H9 (cell line): ENCODE measurements around the gene IFT172. TPM values are rescaled to one million over a fixed set of nuclear protein-coding genes. Genes with fewer than 3 reads are reported as not detected.
A peak's percentile ranks its signal among the peaks of the same experiment; 100 is the strongest.

Source experiments
- DNase-seq: peaks from one replicate; pipeline ENCODE4 v3.0.0-alpha.2; 2017
- H2AFZ ChIP-seq: one replicate; pipeline ENCODE4 v1.6.1; 2013; ENCODE audit warnings: mild to moderate bottlenecking, low read length, control low read depth, moderate library complexity
- H2AK5ac ChIP-seq: 2 replicates; pipeline ENCODE4 v1.6.1; 2013; ENCODE audit warnings: low read length, control low read depth, mixed read lengths; ENCODE audit not compliant: insufficient read length
- H2BK120ac ChIP-seq: one replicate; pipeline ENCODE4 v1.6.1; 2013; ENCODE audit warnings: low read depth, mild to moderate bottlenecking, low read length, control low read depth, inconsistent platforms; ENCODE audit not compliant: poor library complexity, severe bottlenecking
- H2BK12ac ChIP-seq: 2 replicates; pipeline ENCODE4 v1.6.1; 2013; ENCODE audit warnings: low read length, control low read depth, mixed read lengths, low read depth; ENCODE audit not compliant: insufficient read length
- H2BK15ac ChIP-seq: 2 replicates; pipeline ENCODE4 v1.6.1; 2013; ENCODE audit warnings: low read depth, low read length, control low read depth
- H2BK20ac ChIP-seq: one replicate; pipeline ENCODE4 v1.6.1; 2013; ENCODE audit warnings: low read depth, mild to moderate bottlenecking, low read length, control low read depth, inconsistent platforms; ENCODE audit not compliant: poor library complexity, severe bottlenecking
- H2BK5ac ChIP-seq: 2 replicates; pipeline ENCODE4 v1.6.1; 2013; ENCODE audit warnings: low read length, control low read depth, mixed read lengths; ENCODE audit not compliant: insufficient read length
- H3K14ac ChIP-seq: 2 replicates; pipeline ENCODE4 v1.6.1; 2013; ENCODE audit warnings: low read length, control low read depth; ENCODE audit not compliant: insufficient read depth
- H3K18ac ChIP-seq: 2 replicates; pipeline ENCODE4 v1.6.1; 2013; ENCODE audit warnings: low read depth, mild to moderate bottlenecking, mixed read lengths, low read length, control low read depth; ENCODE audit not compliant: insufficient read length
- H3K23ac ChIP-seq: 2 replicates; pipeline ENCODE4 v1.6.1; 2013; ENCODE audit warnings: low read length, control low read depth, mixed read lengths, low read depth; ENCODE audit not compliant: insufficient read length
- H3K23me2 ChIP-seq: 2 replicates; pipeline ENCODE4 v1.6.1; 2013; ENCODE audit warnings: low read depth, mild to moderate bottlenecking, mixed read lengths, low read length, control low read depth; ENCODE audit not compliant: insufficient read length, poor library complexity, severe bottlenecking
- H3K27ac ChIP-seq: 2 replicates; pipeline ENCODE4 v1.5.1; 2013; ENCODE audit warnings: low read length, control low read depth, mixed read lengths, low read depth; ENCODE audit not compliant: insufficient read length
- H3K27me3 ChIP-seq: 2 replicates; pipeline ENCODE4 v1.6.1; 2013; ENCODE audit warnings: low read length, control low read depth, inconsistent platforms; ENCODE audit not compliant: insufficient read depth
- H3K4ac ChIP-seq: 2 replicates; pipeline ENCODE4 v1.6.1; 2013; ENCODE audit warnings: low read depth, mild to moderate bottlenecking, control low read depth, inconsistent platforms, low read length, moderate library complexity
- H3K4me1 ChIP-seq: 2 replicates; pipeline ENCODE4 v1.6.1; 2013; ENCODE audit warnings: low read length, control low read depth, inconsistent platforms; ENCODE audit not compliant: insufficient read depth
- H3K4me2 ChIP-seq: 2 replicates; pipeline ENCODE4 v1.6.1; 2013; ENCODE audit warnings: low read length, control low read depth, mixed read lengths; ENCODE audit not compliant: insufficient read length, insufficient read depth
- H3K56ac ChIP-seq: 2 replicates; pipeline ENCODE4 v1.6.1; 2013; ENCODE audit warnings: low read depth, mild to moderate bottlenecking, mixed read lengths, low read length, control low read depth; ENCODE audit not compliant: insufficient read length
- H3K79me1 ChIP-seq: 2 replicates; pipeline ENCODE4 v1.6.1; 2013; ENCODE audit warnings: low read depth, mild to moderate bottlenecking, moderate library complexity, low read length, control low read depth, inconsistent platforms; ENCODE audit not compliant: insufficient read depth, poor library complexity, severe bottlenecking
- H3K79me2 ChIP-seq: 2 replicates; pipeline ENCODE4 v1.6.1; 2013; ENCODE audit warnings: low read length, control low read depth, inconsistent platforms; ENCODE audit not compliant: insufficient read depth
- H3K9ac ChIP-seq: 2 replicates; pipeline ENCODE4 v1.6.1; 2013; ENCODE audit warnings: low read length, control low read depth, mixed read lengths; ENCODE audit not compliant: insufficient read length; ENCODE audit errors: extremely low read depth
- H3K9me3 ChIP-seq: one replicate; pipeline ENCODE4 v1.6.1; 2013; ENCODE audit warnings: low read depth, low read length, inconsistent platforms; ENCODE audit not compliant: control insufficient read depth
- H3T11ph ChIP-seq: one replicate; pipeline ENCODE4 v1.6.1; 2013; ENCODE audit warnings: mild to moderate bottlenecking, low read length, control low read depth, inconsistent platforms
- H4K20me1 ChIP-seq: one replicate; pipeline ENCODE4 v1.6.1; 2013; ENCODE audit not compliant: control insufficient read depth, insufficient read length, insufficient read depth
- H4K5ac ChIP-seq: 2 replicates; pipeline ENCODE4 v1.6.1; 2013; ENCODE audit warnings: low read depth, mild to moderate bottlenecking, mixed read lengths, low read length, control low read depth; ENCODE audit not compliant: insufficient read length
- H4K8ac ChIP-seq: replicated peaks from 2 replicates; pipeline ENCODE4 v1.6.1; 2013; ENCODE audit warnings: low read length, control low read depth, mixed read lengths, low read depth; ENCODE audit not compliant: insufficient read length
- H4K91ac ChIP-seq: 2 replicates; pipeline ENCODE4 v1.6.1; 2013; ENCODE audit warnings: low read depth, mild to moderate bottlenecking, moderate library complexity, mixed read lengths, low read length, control low read depth; ENCODE audit not compliant: insufficient read length
- H3K27ac Mint-ChIP-seq, 3 experiments: 2 replicates in 2 of 3; 3 replicates in 1 of 3; pipeline ENCODE4 v1.8.0; 2020 to 2021; ENCODE audit warnings: mixed read lengths in 3 of 3, mild to moderate bottlenecking in 1 of 3, moderate library complexity in 1 of 3
- H3K27me3 Mint-ChIP-seq: 2 replicates; pipeline ENCODE4 v1.8.0; 2021; ENCODE audit warnings: low read depth, mild to moderate bottlenecking, moderate library complexity, mixed read lengths
- H3K36me3 Mint-ChIP-seq, 3 experiments: 2 replicates in 2 of 3; 3 replicates in 1 of 3; pipeline ENCODE4 v1.8.0; 2020 to 2021; ENCODE audit warnings: low read depth in 3 of 3, mixed read lengths in 3 of 3; ENCODE audit not compliant: insufficient read depth in 1 of 3
- H3K4me1 Mint-ChIP-seq, 2 experiments: 2 replicates each; pipeline ENCODE4 v1.8.0; 2020; ENCODE audit warnings: mixed read lengths in 2 of 2
- H3K4me3 Mint-ChIP-seq, 2 experiments: 2 replicates in 1 of 2; 3 replicates in 1 of 2; pipeline ENCODE4 v1.8.0; 2020 to 2021; ENCODE audit warnings: mild to moderate bottlenecking in 2 of 2, mixed read lengths in 2 of 2, moderate library complexity in 1 of 2
- H3K9me3 Mint-ChIP-seq, 2 experiments: 2 replicates in 1 of 2; 3 replicates in 1 of 2; pipeline ENCODE4 v1.8.0; 2020; ENCODE audit warnings: mild to moderate bottlenecking in 2 of 2, mixed read lengths in 2 of 2, moderate library complexity in 1 of 2
- CTCF ChIP-seq: fragments of 200-600 bp; sonication (generic); conservative IDR thresholded peaks from 3 replicates; pipeline ENCODE4 v1.8.0; 2021; ENCODE audit warnings: antibody characterized with exemption, mild to moderate bottlenecking
- WGBS: extraction: QIAGEN DNeasy Blood & Tissue Kit; methylation state at CpG from one replicate; pipeline ENCODE4 v1.1.7; 2013; ENCODE audit warnings: missing lambda C conversion rate, low lambda C conversion rate, mixed read lengths; ENCODE audit not compliant: insufficient read length; ENCODE audit errors: extremely low coverage; 5-methylcytosine and 5-hydroxymethylcytosine counted together
- total RNA-seq: library from RNA; stranded (reverse); gene quantifications from 2 replicates; pipeline ENCODE4 v1.2.1, GENCODE V29; 2021

Gene IFT172
- total RNA-seq, 1 experiment from 2014 or later: 15.5 TPM

DNA sequence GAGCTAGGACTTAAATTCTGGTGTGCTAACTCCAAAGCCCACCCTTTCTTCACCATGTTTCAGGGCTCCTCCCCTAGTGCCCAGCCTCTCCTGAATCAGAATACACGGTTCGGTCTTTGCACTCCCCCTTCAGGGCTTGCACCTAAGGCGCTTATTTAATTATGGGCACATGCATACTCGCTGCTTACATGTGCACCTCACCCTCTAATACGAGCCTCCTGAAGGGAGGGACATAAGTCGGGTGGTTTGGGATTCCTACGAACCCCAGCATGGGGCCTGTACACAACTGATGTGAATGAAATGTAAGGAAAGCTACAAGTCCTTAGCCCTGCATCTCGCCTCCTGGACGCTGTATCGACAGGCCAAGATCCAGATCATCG lies 435 bp downstream of the IFT172 start:
- Mint-ChIP-seq H3K4me3 (peak overlapping the region; percentile 85 to 93), H3K36me3 (peaks cover 2 to 16% (median 10%) of the 10 kb centered on the region in 3 experiments; a peak in 6 of 7 replicates), H3K27me3 (peaks cover 11% of the 10 kb centered on the region), H3K4me1 (peaks cover 23% of the 10 kb centered on the region in 2 experiments), H3K27ac (peak overlapping the region in 2 of 3 experiments; percentile 87 to 98; a peak in 4 of 7 replicates), H3K9me3 (no peaks in the 10 kb centered on the region)
- Histone ChIP-seq H3K18ac (no peak overlapping the region), H2AFZ (no peak overlapping the region), H3K4ac (no peak overlapping the region), H3K56ac (no peak overlapping the region), H4K5ac (no peak overlapping the region), H2AK5ac (no peak overlapping the region), H2BK120ac (no peak overlapping the region), H3K9me3 (no peaks in the 10 kb centered on the region), H2BK5ac (no peak overlapping the region), H3K79me1 (no peaks in the 10 kb centered on the region), H4K91ac (no peak overlapping the region), H3K14ac (no peak overlapping the region), H3K4me2 (peak overlapping the region; percentile 66), H2BK15ac (no peak overlapping the region), H3K27ac (no peak overlapping the region), H3K23me2 (peaks cover 4% of the 10 kb centered on the region), H3K4me1 (no peaks in the 10 kb centered on the region; the same call in 1 of the 2 replicates), H2BK12ac (no peak overlapping the region), H3K9ac (no peak overlapping the region), H3K27me3 (no peaks in the 10 kb centered on the region), H3K79me2 (no peaks in the 10 kb centered on the region), H4K8ac (no peak overlapping the region), H2BK20ac (no peak overlapping the region), H4K20me1 (no peaks in the 10 kb centered on the region), H3T11ph (no peak overlapping the region), H3K23ac (no peak overlapping the region)
- TF ChIP-seq CTCF: no peak
- DNase-seq: no peak
- WGBS: no CpG with 5 or more reads among the region's 11 CpGs
